Measurements from ENCODE around the gene IGSF10.

DNA sequence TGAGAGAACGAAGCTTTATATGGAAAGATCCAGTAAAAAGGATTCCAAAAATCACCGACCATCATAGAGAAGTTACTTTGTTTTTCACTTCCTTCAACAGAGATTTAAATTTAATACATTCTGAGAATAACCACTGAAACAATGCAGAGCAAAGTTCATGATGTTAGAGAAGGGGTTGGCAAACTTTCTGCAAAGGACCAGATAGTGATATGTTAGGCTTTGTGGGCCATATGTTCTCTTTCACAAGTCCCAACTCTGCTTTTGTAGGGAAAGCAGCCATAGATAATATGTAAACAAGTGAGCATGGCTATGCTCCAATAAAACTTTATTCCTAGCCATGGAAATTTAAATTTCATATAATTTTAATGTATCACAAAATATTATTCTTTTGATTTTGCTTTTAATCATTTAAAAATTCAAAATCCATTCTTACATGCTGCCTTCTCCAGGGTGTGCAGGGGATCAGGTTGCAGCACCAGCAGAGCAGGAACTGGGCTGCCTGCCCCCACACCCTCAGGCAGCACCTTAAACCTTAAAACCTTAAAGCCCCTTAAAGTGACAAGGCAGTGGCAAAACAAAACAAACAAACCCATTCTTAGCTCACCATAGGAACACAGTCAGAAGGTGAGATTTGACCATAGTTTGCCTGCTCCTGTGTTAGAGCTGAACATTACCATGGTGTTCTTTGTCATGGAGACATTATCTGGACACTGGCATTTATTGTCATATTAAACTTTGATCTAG is 16.9 kb upstream of the IGSF10 start:
- TF ChIP-seq, protein P1, sequence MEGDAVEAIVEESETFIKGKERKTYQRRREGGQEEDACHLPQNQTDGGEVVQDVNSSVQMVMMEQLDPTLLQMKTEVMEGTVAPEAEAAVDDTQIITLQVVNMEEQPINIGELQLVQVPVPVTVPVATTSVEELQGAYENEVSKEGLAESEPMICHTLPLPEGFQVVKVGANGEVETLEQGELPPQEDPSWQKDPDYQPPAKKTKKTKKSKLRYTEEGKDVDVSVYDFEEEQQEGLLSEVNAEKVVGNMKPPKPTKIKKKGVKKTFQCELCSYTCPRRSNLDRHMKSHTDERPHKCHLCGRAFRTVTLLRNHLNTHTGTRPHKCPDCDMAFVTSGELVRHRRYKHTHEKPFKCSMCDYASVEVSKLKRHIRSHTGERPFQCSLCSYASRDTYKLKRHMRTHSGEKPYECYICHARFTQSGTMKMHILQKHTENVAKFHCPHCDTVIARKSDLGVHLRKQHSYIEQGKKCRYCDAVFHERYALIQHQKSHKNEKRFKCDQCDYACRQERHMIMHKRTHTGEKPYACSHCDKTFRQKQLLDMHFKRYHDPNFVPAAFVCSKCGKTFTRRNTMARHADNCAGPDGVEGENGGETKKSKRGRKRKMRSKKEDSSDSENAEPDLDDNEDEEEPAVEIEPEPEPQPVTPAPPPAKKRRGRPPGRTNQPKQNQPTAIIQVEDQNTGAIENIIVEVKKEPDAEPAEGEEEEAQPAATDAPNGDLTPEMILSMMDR (IDR thresholded peaks at IDR 0.05), result no peak
- TF ChIP-seq POLR2A (IDR thresholded peaks at IDR 0.05) (no peak), POLR2AphosphoS5 (IDR thresholded peaks at IDR 0.05) (no peak)
